ENCODE data around the gene OTOF. TPM values are rescaled to one million over a fixed set of nuclear protein-coding genes. Genes with fewer than 3 reads are reported as not detected.
A peak's percentile ranks its signal among the peaks of the same experiment; 100 is the strongest.

Gene OTOF
- total and polyA plus RNA-seq, 2 of the 13 experiments (the other 11 are each of a cell fraction or from before 2014, with no cell fraction given) = 0.04 TPM; not detected in 1

- Histone ChIP-seq H3K4me2 (ENCODE audit: low read depth, low read length) (peak overlapping the region; percentile 95), H3K36me3 (replicated peaks in 1 of 2; ENCODE audit: control insufficient read depth in 1 of 2, insufficient read depth in 2 of 2, low read length in 2 of 2) (no peaks in the 10 kb centered on the region), H3K9me3 (ENCODE audit: low read length) (no peaks in the 10 kb centered on the region), H4K20me1 (ENCODE audit: insufficient read depth, low read length) (no peaks in the 10 kb centered on the region), H3K4me3 (replicated peaks in 1 of 3; ENCODE audit: insufficient read depth in 1 of 3, low read depth in 2 of 3, low read length in 3 of 3) (peak overlapping the region; percentile 6 to 76 (median 46); a peak in 5 of 6 replicates), H3K27me3 (ENCODE audit: control insufficient read depth in 1 of 2, insufficient read depth in 2 of 2, low read length in 2 of 2) (no peaks in the 10 kb centered on the region; a peak in 1 of 5 replicates), H2AFZ (ENCODE audit: low read length) (no peak overlapping the region), H3K9ac (ENCODE audit: insufficient read depth, low read depth, low read length) (peak overlapping the region; percentile 69), H3K27ac (ENCODE audit: extremely low read length, insufficient read depth, low read length) (peak overlapping the region; percentile 69), H3K4me1 (ENCODE audit: insufficient read depth, low read length) (peaks cover 43% of the 10 kb centered on the region), H3K79me2 (ENCODE audit: insufficient read depth, low read length) (no peaks in the 10 kb centered on the region)
- peak; percentile 33 for ATAC-seq
- BruUV-seq (replicated peaks) = TSS peak; percentile 86
- in situ Hi-C loops (cut with HindIII; ENCODE audit: extremely low pct_ligation_motif_present, low pct_unique_long_range_greater_than_20kb) = no loop called here
- WGBS (ENCODE audit: low lambda C conversion rate) = 6% methylated on average over 17 of the region's 18 CpGs
- FAIRE-seq = no peak
- intact Hi-C loops (cut with micrococcal nuclease; ENCODE audit: unreplicated experiment) = loop anchor here (5.0 kb wide), 2 partner anchors 59 to 124 kb away; no protein-coding TSS in a partner anchor
- no peak for DNase-seq (ENCODE audit: low spot score)
- ChIA-PET POLR2A (interaction anchor here (0.7 to 6.2 kb wide), 7 partner anchors 11 to 1226 kb away, joined by 3 to 52 read pairs (median 3); partner anchors contain the start of genes ADGRF3, HADHA, HADHB and SELENOI), CTCF (ENCODE audit: low intra/inter-chr PET ratio, low total read pairs) (no interaction called here)
- peak; percentile 36; the same call in 1 of the 2 replicates for TF ChIP-seq SP4 (CRISPR knock-in tag; IDR thresholded peaks at IDR 0.05)
- TF ChIP-seq MAX (IDR thresholded peaks at IDR 0.05) = peak; percentile 57; the same call in 1 of the 2 replicates
- TF ChIP-seq JUND (CRISPR knock-in tag; IDR thresholded peaks at IDR 0.05) = 0 out of 2 replicates have a peak, but pooled peaks have one; percentile 54
- peak; percentile 93 for TF ChIP-seq ZMYM2 (CRISPR knock-in tag; IDR thresholded peaks at IDR 0.05)
- peak; percentile 59; the same call in 1 of the 2 replicates for TF ChIP-seq ZBTB7B (CRISPR knock-in tag; IDR thresholded peaks at IDR 0.05)
- TF ChIP-seq ZNF609 (CRISPR knock-in tag; IDR thresholded peaks at IDR 0.05; ENCODE audit: borderline replicate concordance) = 0 out of 2 replicates have a peak, but pooled peaks have one; percentile 46
- peak; percentile 16; the same call in 1 of the 2 replicates for TF ChIP-seq POGZ (CRISPR knock-in tag; IDR thresholded peaks at IDR 0.05)
- no peak for TF ChIP-seq PREB (CRISPR knock-in tag; IDR thresholded peaks at IDR 0.05)
- peak; percentile 52; the same call in 1 of the 2 replicates for TF ChIP-seq ETV5 (CRISPR knock-in tag; IDR thresholded peaks at IDR 0.05; ENCODE audit: borderline replicate concordance)
- 0 out of 2 replicates have a peak, but pooled peaks have one; percentile 39 for TF ChIP-seq CENPT (CRISPR knock-in tag; IDR thresholded peaks at IDR 0.05; ENCODE audit: low read depth)
- TF ChIP-seq ZMYM4 (CRISPR knock-in tag; IDR thresholded peaks at IDR 0.05) = peak; percentile 53; the same call in 1 of the 2 replicates
- peak; percentile 60 for TF ChIP-seq GATAD2A (CRISPR knock-in tag; IDR thresholded peaks at IDR 0.05)
- no peak for TF ChIP-seq ZNF276 (CRISPR knock-in tag; IDR thresholded peaks at IDR 0.05; ENCODE audit: low read depth)
- no peak; the same call in 1 of the 2 replicates for TF ChIP-seq DMAP1 (CRISPR knock-in tag; IDR thresholded peaks at IDR 0.05)
- TF ChIP-seq ELF1 (CRISPR knock-in tag; IDR thresholded peaks at IDR 0.05) = 0 out of 2 replicates have a peak, but pooled peaks have one; percentile 5
Measured at GRCh38 chr2:26455670-26456439, 22.1 kb downstream of the OTOF start.

Data from HepG2 (cell line).